ENCODE measurements around the gene ANTXR1.
"Not testable (repeated sequence)": the region's sequence is repeated elsewhere in the genome, so short reads cannot be mapped to it uniquely, and the experiment has no call there.

Gene ANTXR1

GRCh38 chr2:69214898-69215297 is 201.9 kb downstream of the ANTXR1 start:
- FAIRE-seq: no peak

GRCh38 chr2:69216535-69217332 is 203.8 kb downstream of the ANTXR1 start:
- FAIRE-seq: no peak

- no peak for FAIRE-seq
These were observed 204.5 kb downstream of the ANTXR1 start for GRCh38 chr2:69217333-69218080.

GRCh38 chr2:69221512-69221911 is 208.5 kb downstream of the ANTXR1 start:
- no peak for FAIRE-seq

GRCh38 chr2:69221960-69222751 is 209.2 kb downstream of the ANTXR1 start:
- FAIRE-seq: no peak

GRCh38 chr2:69222953-69223658 is 210.1 kb downstream of the ANTXR1 start:
- no peak for FAIRE-seq

GRCh38 chr2:69223759-69224511 is 211.0 kb downstream of the ANTXR1 start:
- no peak for FAIRE-seq

GRCh38 chr2:69224512-69224837 is 211.5 kb downstream of the ANTXR1 start:
- FAIRE-seq: no peak

GRCh38 chr2:69225933-69226332 is 213.0 kb downstream of the ANTXR1 start:
- FAIRE-seq: no peak

GRCh38 chr2:69226903-69227302 is 213.9 kb downstream of the ANTXR1 start:
- no peak for FAIRE-seq

- no peak for FAIRE-seq
These were observed 214.7 kb downstream of the ANTXR1 start for GRCh38 chr2:69227716-69228115.

GRCh38 chr2:69230946-69231345 is 218.0 kb downstream of the ANTXR1 start:
- not testable (repeated sequence) for FAIRE-seq

- no peak for FAIRE-seq
These were observed 218.8 kb downstream of the ANTXR1 start for GRCh38 chr2:69231612-69232277.

GRCh38 chr2:69235835-69236234 is 222.9 kb downstream of the ANTXR1 start:
- not testable (repeated sequence) for FAIRE-seq

- no peak for FAIRE-seq
These were observed 224.2 kb downstream of the ANTXR1 start for GRCh38 chr2:69237070-69237670.

GRCh38 chr2:69238449-69239031 is 225.6 kb downstream of the ANTXR1 start:
- no peak for FAIRE-seq

GRCh38 chr2:69241093-69241492 is 228.1 kb downstream of the ANTXR1 start:
- peak; percentile 75 for FAIRE-seq

GRCh38 chr2:69241664-69242514 is 228.9 kb downstream of the ANTXR1 start:
- FAIRE-seq: no peak

- FAIRE-seq: peak; percentile 96
These were observed 229.7 kb downstream of the ANTXR1 start for GRCh38 chr2:69242651-69243051.

- no peak for FAIRE-seq
These were observed 230.7 kb downstream of the ANTXR1 start for GRCh38 chr2:69243652-69244051.
